Amniotic stem cell (primary cell): Measurements from ENCODE around the gene BCAS3.

Experiments
- DNase-seq: peaks from one replicate; lab custom pipeline; 2025; lab: John Stamatoyannopoulos, UW

The BCAS3 gene

GRCh38 chr17:61199431-61200338, 522.0 kb downstream of the BCAS3 start:
- no peak for DNase-seq

- no peak for DNase-seq
Observed at GRCh38 chr17:61200339-61200715, 522.7 kb downstream of the BCAS3 start.

- peak; percentile 84 for DNase-seq
Observed at GRCh38 chr17:61201211-61201610, 523.6 kb downstream of the BCAS3 start.

- DNase-seq = no peak
Observed at GRCh38 chr17:61202564-61202963, 524.9 kb downstream of the BCAS3 start.

- no peak for DNase-seq
Observed at GRCh38 chr17:61203671-61204131, 526.0 kb downstream of the BCAS3 start.

- no peak for DNase-seq
Observed at GRCh38 chr17:61204456-61204855, 526.8 kb downstream of the BCAS3 start.

GRCh38 chr17:61205401-61205800, 527.8 kb downstream of the BCAS3 start:
- DNase-seq = no peak

- DNase-seq = no peak
Observed at GRCh38 chr17:61205931-61206330, 528.3 kb downstream of the BCAS3 start.

- DNase-seq = no peak
Observed at GRCh38 chr17:61206922-61207321, 529.3 kb downstream of the BCAS3 start.

- no peak for DNase-seq
Observed at GRCh38 chr17:61208301-61209105, 530.9 kb downstream of the BCAS3 start.

- no peak for DNase-seq
Observed at GRCh38 chr17:61209106-61209439, 531.4 kb downstream of the BCAS3 start.

- DNase-seq = no peak
Observed at GRCh38 chr17:61209525-61209924, 531.9 kb downstream of the BCAS3 start.

- DNase-seq = no peak
Observed at GRCh38 chr17:61211236-61211635, 533.6 kb downstream of the BCAS3 start.

GRCh38 chr17:61212655-61213054, 535.0 kb downstream of the BCAS3 start:
- no peak for DNase-seq

GRCh38 chr17:61214753-61215152, 537.1 kb downstream of the BCAS3 start:
- DNase-seq = no peak

- no peak for DNase-seq
Observed at GRCh38 chr17:61216066-61216465, 538.4 kb downstream of the BCAS3 start.

GRCh38 chr17:61217878-61218437, 540.3 kb downstream of the BCAS3 start:
- DNase-seq = no peak

- no peak for DNase-seq
Observed at GRCh38 chr17:61218438-61218837, 540.8 kb downstream of the BCAS3 start.

GRCh38 chr17:61219460-61219859, 541.8 kb downstream of the BCAS3 start:
- no peak for DNase-seq

GRCh38 chr17:61221181-61221580, 543.5 kb downstream of the BCAS3 start:
- no peak for DNase-seq

GRCh38 chr17:61221597-61222471, 544.2 kb downstream of the BCAS3 start:
- no peak for DNase-seq

- no peak for DNase-seq
Observed at GRCh38 chr17:61223725-61224124, 546.1 kb downstream of the BCAS3 start.
